Measurements from ENCODE around the gene MAP2K6.

Gene MAP2K6

GRCh38 chr17:69588316-69588715, 173.8 kb downstream of the MAP2K6 start:
- no peak for DNase-seq

GRCh38 chr17:69588827-69589239, 174.3 kb downstream of the MAP2K6 start:
- no peak for DNase-seq

GRCh38 chr17:69590671-69591070, 176.2 kb downstream of the MAP2K6 start:
- no peak for DNase-seq

GRCh38 chr17:69592692-69593350, 178.3 kb downstream of the MAP2K6 start:
- no peak for DNase-seq

- no peak for DNase-seq
Measured at GRCh38 chr17:69593351-69593715, 178.8 kb downstream of the MAP2K6 start.

- DNase-seq, result no peak
Measured at GRCh38 chr17:69593716-69594115, 179.2 kb downstream of the MAP2K6 start.

- DNase-seq, result no peak
Measured at GRCh38 chr17:69594641-69595040, 180.1 kb downstream of the MAP2K6 start.

GRCh38 chr17:69596141-69596540, 181.6 kb downstream of the MAP2K6 start:
- DNase-seq, result no peak

- DNase-seq, result no peak
Measured at GRCh38 chr17:69597898-69598692, 183.6 kb downstream of the MAP2K6 start.

- no peak for DNase-seq
Measured at GRCh38 chr17:69602972-69603371, 188.5 kb downstream of the MAP2K6 start.
